Measurements from ENCODE around the gene PARL.

PARL gene

GRCh38 chr3:183854318-183855035, 30.2 kb downstream of the PARL start:
- no peaks in the 10 kb centered on the region for H3K4me1 ChIP-seq (ENCODE audit: control insufficient read depth in 1 of 2, insufficient read depth in 1 of 2, low read depth in 1 of 2, low read length in 1 of 2)
- TF ChIP-seq CTCF (IDR thresholded peaks at IDR 0.05), result no peak
- no peaks in the 10 kb centered on the region for H3K27me3 ChIP-seq
- no peak overlapping the region for H3K27ac ChIP-seq
- no peak overlapping the region for H3K4me3 ChIP-seq (ENCODE audit: low read depth in 1 of 2, low read length in 1 of 2)
- peaks cover 44% of the 10 kb centered on the region for H3K36me3 ChIP-seq
- H3K9me3 ChIP-seq, result no peaks in the 10 kb centered on the region

- peaks cover 57% of the 10 kb centered on the region for H3K36me3 ChIP-seq
- no peak for TF ChIP-seq CTCF (IDR thresholded peaks at IDR 0.05)
- no peaks in the 10 kb centered on the region for H3K27me3 ChIP-seq
- H3K9me3 ChIP-seq, result no peaks in the 10 kb centered on the region
- H3K4me1 ChIP-seq (ENCODE audit: control insufficient read depth in 1 of 2, insufficient read depth in 1 of 2, low read depth in 1 of 2, low read length in 1 of 2), result peaks cover 9 to 12% of the 10 kb centered on the region in 2 experiments
- no peak overlapping the region for H3K4me3 ChIP-seq (ENCODE audit: low read depth in 1 of 2, low read length in 1 of 2)
- no peak overlapping the region for H3K27ac ChIP-seq
Measured at GRCh38 chr3:183845608-183846288, 38.9 kb downstream of the PARL start.

- no peak overlapping the region for H3K27ac ChIP-seq
- H3K36me3 ChIP-seq, result peaks cover 64% of the 10 kb centered on the region
- TF ChIP-seq CTCF (IDR thresholded peaks at IDR 0.05), result no peak
- no peaks in the 10 kb centered on the region for H3K27me3 ChIP-seq
- no peaks in the 10 kb centered on the region for H3K9me3 ChIP-seq
- H3K4me1 ChIP-seq (ENCODE audit: control insufficient read depth in 1 of 2, insufficient read depth in 1 of 2, low read depth in 1 of 2, low read length in 1 of 2), result peaks cover 9 to 12% of the 10 kb centered on the region in 2 experiments
- H3K4me3 ChIP-seq (ENCODE audit: low read depth in 1 of 2, low read length in 1 of 2), result no peak overlapping the region
Measured at GRCh38 chr3:183845090-183845489, 39.6 kb downstream of the PARL start.

GRCh38 chr3:183844606-183845005, 40.1 kb downstream of the PARL start:
- Histone ChIP-seq H3K36me3 (peaks cover 69% of the 10 kb centered on the region), H3K27ac (no peak overlapping the region)

GRCh38 chr3:183839751-183840150, 44.9 kb downstream of the PARL start:
- Histone ChIP-seq H3K27ac (no peak overlapping the region), H3K4me3 (ENCODE audit: low read depth in 1 of 2, low read length in 1 of 2) (no peak overlapping the region), H3K9me3 (no peaks in the 10 kb centered on the region), H3K27me3 (no peaks in the 10 kb centered on the region), H3K4me1 (ENCODE audit: control insufficient read depth in 1 of 2, insufficient read depth in 1 of 2, low read depth in 1 of 2, low read length in 1 of 2) (no peaks in the 10 kb centered on the region), H3K36me3 (peaks cover 86% of the 10 kb centered on the region)
- no peak for TF ChIP-seq CTCF (IDR thresholded peaks at IDR 0.05)

More at GRCh38 chr3:183844606-183845005, 40.1 kb downstream of the PARL start:
- Histone ChIP-seq H3K9me3 (no peaks in the 10 kb centered on the region), H3K4me1 (ENCODE audit: control insufficient read depth in 1 of 2, insufficient read depth in 1 of 2, low read depth in 1 of 2, low read length in 1 of 2) (peaks cover 9 to 12% of the 10 kb centered on the region in 2 experiments), H3K27me3 (no peaks in the 10 kb centered on the region), H3K4me3 (ENCODE audit: low read depth in 1 of 2, low read length in 1 of 2) (no peak overlapping the region)
- TF ChIP-seq CTCF (IDR thresholded peaks at IDR 0.05), result no peak

Data from neutrophil (primary cell).